GM12873 (cell line): ENCODE results near the gene OCSTAMP.
A peak's percentile ranks its signal among the peaks of the same experiment; 100 is the strongest.

Experiments used
- TF ChIP-seq, protein P1 (sequence below): IDR thresholded peaks from 2 replicates; pipeline ENCODE4 v1.5.1; 2012; ENCODE audit warnings: low read depth, mild to moderate bottlenecking, moderate library complexity, low read length, control low read depth; ENCODE audit not compliant: insufficient read depth; ENCODE audit errors: missing control alignments

OCSTAMP gene

DNA sequence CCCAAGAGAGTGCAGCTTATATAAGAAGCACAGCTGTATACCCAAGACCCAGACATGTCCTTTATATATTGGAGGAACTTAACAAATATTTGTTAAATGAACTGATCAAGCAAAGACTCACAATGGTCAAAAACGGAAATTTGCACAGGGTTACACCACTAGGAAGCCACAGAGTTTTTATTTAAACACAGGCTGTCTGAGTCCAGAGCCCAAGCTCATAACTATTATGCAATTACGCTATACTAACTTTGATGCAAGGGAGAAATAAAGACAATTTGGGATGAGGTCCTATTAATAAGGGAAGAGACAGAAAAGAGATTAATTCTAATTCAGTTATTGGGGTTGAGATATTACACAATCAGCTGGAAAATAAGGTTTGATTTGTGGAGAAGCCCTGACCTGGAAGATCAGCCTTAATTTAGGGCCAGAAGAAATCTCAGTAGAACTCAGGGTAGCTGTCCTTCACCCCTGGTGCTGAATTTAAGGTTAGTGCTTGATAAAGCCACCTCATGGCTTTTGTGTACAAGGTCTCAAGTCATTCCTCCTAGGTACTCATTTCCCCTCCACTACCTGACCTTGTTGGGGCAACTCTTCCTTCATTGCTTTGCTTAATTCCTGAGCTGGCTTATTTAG lies 26.6 kb downstream of the OCSTAMP start:
- TF ChIP-seq, protein P1, sequence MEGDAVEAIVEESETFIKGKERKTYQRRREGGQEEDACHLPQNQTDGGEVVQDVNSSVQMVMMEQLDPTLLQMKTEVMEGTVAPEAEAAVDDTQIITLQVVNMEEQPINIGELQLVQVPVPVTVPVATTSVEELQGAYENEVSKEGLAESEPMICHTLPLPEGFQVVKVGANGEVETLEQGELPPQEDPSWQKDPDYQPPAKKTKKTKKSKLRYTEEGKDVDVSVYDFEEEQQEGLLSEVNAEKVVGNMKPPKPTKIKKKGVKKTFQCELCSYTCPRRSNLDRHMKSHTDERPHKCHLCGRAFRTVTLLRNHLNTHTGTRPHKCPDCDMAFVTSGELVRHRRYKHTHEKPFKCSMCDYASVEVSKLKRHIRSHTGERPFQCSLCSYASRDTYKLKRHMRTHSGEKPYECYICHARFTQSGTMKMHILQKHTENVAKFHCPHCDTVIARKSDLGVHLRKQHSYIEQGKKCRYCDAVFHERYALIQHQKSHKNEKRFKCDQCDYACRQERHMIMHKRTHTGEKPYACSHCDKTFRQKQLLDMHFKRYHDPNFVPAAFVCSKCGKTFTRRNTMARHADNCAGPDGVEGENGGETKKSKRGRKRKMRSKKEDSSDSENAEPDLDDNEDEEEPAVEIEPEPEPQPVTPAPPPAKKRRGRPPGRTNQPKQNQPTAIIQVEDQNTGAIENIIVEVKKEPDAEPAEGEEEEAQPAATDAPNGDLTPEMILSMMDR = no peak

DNA sequence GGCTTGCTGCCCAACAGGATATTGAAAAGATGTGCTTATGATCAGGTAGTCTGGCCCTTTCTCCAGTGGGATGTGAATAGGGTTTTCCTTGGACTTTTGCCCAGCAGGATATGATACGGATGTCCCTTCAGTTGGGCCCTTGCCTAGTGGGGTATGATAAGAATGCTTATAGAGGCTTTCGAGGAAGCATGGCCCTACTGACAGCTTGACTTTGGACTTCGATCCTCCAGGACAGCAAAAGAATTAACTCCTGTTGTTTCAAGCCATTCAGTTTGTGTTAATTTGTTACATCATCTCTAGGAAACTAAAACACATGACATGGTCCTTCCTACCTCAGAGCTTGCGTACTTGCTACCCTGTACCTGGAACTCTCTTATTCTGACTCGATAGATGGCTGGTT lies 27.3 kb downstream of the OCSTAMP start:
- TF ChIP-seq, protein P1 = no peak

DNA sequence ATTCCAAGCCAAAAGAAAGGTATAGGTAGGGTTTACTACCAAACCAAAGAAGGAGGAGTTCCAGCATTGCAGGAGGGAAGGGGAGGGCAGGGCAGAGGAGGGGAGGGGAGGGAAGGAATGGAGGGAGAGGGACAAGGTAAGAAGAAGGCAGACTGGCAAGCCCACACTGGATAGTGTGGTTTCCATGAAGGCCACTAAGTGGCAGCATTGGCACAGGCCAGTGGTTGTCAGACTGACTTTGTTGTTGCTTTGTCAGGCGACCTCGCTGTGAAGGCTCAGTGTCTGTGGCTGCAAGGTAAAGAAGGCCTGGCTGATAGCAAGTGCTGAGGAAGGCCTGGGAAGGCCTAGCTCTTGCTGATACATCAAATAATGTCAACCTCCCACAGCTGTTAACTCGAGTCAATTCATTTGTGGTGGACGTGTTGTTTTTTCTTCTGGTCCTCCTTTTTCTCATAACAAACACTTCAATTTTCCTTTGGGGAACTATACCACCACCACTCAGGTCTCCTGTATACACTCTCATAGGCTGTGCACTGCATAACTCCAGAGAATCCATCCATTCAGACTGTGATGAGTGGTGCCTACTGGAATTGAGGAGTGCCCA lies 29.4 kb downstream of the OCSTAMP start:
- TF ChIP-seq, protein P1 = peak; percentile 93

DNA sequence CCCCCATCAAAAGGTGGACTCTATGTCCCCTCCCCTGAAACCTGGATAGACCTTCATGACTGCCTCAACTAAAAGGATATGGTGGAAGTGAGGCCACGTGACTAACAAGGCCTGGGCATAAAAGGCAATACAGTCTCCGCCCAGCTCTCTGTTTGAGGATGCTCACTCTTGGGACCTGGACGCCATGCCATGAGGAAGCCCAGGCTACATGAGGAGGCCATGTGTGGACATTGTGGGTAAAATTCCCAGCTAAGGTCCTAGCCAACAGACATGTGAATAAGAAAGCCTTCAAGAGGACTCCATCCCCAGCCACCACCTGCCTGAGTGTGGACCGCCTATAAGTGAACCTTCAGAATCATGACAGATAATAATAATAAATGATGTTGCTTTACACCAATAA lies 29.9 kb downstream of the OCSTAMP start:
- TF ChIP-seq, protein P1 = no peak

DNA sequence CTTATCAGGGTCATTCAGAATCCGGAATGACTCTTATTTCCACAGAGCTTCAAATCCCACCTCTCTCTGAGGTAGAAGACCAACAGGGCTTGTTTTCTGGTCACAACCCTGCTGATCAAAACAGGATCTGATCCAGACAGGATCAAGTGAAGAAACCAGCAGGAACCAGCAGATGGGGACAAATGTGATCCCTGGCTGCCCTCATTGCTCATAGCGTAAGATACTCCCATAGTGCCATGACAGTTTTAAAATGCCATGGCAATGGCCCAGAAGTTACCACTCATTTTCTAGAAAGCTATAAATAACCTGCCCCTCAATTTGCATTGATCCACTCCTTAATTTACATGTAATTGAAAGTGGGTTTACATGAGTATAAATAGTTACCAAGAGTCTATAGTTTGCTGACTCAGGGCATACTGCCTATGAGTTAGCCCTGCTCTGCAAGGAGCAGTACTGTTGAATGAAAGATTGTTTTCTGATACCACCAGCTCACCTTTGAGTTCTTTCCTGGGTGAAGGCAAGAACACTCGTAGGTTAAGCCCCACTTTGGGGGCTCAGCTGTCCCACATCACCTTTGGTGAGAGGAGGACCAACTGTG lies 30.9 kb downstream of the OCSTAMP start:
- TF ChIP-seq, protein P1 = no peak

DNA sequence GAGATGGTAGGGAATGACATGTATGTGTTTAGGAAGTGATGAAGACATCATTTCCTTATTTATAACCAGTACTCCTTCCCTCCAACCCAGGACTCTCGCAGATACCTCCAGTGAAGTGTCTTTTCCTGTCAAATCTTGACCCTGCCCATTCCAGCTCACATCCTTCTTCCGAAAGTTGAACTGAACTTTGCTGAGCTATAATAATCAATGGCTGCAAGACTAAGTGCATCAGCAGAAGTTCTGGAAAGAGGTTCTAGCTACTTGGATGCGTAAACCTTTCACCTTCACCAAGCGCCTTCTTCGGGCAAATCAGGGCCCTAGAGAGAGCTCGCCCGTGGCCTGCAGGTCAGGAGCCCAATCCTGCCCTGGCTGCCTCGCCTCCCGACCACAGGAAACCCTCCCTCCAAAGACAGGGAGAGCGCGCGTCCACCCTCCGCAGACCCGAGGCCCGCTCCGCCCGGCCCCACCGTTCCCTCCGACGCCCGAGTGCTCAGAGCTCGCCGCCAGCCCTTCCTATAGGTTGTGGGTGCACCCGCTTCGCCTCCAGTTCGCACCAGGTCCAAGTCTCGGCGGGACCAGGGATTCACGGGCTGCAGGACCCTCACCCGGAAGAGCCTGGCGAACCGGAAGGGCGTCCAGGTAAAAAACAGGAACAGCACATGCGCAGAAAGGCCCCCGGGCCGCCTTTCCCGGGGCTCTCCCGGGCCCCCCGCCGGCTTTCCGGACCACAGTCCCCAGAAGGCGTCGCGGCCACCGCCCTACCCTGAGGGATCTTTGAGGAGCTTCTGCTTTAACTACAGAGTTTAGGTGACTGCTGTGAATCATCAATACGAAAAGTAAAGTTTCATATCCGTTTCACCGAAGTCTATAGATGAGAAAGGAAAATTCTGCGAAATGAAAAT lies 37.3 kb downstream of the OCSTAMP start, which contains the start of gene ZNF334:
ZNF334 (minus strand) TSS at position 617 of the 902 bp plus-strand sequence. CDS start 1,457 bp downstream, outside the sequence.
- TF ChIP-seq, protein P1 = no peak
